Measurements from ENCODE around the gene ADAM12.

DNA sequence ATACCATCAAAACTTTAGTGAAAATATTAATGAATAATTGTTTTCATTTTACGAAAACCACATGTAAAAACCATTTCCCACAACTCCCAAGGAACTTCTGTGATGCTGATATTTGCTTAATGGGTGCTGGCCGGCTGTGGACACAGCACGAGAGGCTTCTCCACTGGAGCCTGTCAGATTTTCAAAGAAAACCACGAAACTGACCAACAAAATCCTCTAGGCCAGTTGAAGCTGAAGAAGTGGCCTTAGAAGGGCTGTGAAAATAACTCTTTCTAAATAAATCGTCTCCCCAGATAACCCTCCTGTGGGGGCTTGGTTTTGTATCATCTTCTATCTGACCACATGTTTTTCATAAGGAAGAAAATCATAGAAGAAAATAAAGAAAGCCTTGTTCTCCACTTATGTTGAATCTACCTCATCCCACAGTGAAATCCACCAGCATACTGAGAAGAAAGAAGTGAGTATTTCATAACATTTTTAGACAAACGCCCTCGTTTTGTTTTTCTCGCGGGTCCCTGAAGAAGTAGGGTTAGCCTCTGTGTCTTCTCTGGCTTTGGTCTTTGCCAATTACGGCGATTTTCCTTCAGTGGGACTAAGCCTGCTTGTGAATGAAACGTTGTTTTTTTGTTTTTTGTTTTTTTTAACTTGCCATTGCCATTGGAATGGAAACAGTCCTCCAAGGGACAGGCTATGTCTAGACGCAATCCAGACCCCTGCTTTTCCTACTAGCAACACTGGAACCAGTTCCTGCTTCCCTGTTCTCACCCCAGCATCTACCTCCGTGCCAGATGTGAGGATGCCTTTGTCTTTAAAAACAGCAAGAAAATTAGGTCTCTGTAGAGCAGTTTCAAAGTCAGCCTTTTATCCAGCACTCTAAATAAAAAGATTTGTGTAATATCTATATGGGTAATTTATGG, 123.9 kb downstream of the ADAM12 start:
- TF ChIP-seq, protein P1, sequence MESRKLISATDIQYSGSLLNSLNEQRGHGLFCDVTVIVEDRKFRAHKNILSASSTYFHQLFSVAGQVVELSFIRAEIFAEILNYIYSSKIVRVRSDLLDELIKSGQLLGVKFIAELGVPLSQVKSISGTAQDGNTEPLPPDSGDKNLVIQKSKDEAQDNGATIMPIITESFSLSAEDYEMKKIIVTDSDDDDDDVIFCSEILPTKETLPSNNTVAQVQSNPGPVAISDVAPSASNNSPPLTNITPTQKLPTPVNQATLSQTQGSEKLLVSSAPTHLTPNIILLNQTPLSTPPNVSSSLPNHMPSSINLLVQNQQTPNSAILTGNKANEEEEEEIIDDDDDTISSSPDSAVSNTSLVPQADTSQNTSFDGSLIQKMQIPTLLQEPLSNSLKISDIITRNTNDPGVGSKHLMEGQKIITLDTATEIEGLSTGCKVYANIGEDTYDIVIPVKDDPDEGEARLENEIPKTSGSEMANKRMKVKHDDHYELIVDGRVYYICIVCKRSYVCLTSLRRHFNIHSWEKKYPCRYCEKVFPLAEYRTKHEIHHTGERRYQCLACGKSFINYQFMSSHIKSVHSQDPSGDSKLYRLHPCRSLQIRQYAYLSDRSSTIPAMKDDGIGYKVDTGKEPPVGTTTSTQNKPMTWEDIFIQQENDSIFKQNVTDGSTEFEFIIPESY (IDR thresholded peaks at IDR 0.05), result no peak
- TF ChIP-seq TAF1 (conservative IDR thresholded peaks at IDR 0.05) (no peak), EGR1 (IDR thresholded peaks at IDR 0.05; ENCODE audit: low read depth in 2 of 2) (no peak), GABPA (IDR thresholded peaks at IDR 0.05 in 1 of 2, conservative IDR thresholded peaks at IDR 0.05 in 1 of 2) (no peak), NR2F2 (IDR thresholded peaks at IDR 0.05) (no peak), RAD21 (IDR thresholded peaks at IDR 0.05) (no peak), FOXA2 (IDR thresholded peaks at IDR 0.05) (no peak), YY1 (IDR thresholded peaks at IDR 0.05) (no peak), JUND (IDR thresholded peaks at IDR 0.05) (no peak), HNF4A (conservative IDR thresholded peaks at IDR 0.05) (no peak)
- TF ChIP-seq, protein P2, sequence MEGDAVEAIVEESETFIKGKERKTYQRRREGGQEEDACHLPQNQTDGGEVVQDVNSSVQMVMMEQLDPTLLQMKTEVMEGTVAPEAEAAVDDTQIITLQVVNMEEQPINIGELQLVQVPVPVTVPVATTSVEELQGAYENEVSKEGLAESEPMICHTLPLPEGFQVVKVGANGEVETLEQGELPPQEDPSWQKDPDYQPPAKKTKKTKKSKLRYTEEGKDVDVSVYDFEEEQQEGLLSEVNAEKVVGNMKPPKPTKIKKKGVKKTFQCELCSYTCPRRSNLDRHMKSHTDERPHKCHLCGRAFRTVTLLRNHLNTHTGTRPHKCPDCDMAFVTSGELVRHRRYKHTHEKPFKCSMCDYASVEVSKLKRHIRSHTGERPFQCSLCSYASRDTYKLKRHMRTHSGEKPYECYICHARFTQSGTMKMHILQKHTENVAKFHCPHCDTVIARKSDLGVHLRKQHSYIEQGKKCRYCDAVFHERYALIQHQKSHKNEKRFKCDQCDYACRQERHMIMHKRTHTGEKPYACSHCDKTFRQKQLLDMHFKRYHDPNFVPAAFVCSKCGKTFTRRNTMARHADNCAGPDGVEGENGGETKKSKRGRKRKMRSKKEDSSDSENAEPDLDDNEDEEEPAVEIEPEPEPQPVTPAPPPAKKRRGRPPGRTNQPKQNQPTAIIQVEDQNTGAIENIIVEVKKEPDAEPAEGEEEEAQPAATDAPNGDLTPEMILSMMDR (IDR thresholded peaks at IDR 0.05; ENCODE audit: low read depth, low read length, missing input control), result no peak
- TF ChIP-seq, protein P3, sequence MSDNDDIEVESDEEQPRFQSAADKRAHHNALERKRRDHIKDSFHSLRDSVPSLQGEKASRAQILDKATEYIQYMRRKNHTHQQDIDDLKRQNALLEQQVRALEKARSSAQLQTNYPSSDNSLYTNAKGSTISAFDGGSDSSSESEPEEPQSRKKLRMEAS (IDR thresholded peaks at IDR 0.05), result no peak
- TF ChIP-seq, protein P4, sequence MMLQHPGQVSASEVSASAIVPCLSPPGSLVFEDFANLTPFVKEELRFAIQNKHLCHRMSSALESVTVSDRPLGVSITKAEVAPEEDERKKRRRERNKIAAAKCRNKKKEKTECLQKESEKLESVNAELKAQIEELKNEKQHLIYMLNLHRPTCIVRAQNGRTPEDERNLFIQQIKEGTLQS (IDR thresholded peaks at IDR 0.05), result no peak
- TF ChIP-seq, protein P5, sequence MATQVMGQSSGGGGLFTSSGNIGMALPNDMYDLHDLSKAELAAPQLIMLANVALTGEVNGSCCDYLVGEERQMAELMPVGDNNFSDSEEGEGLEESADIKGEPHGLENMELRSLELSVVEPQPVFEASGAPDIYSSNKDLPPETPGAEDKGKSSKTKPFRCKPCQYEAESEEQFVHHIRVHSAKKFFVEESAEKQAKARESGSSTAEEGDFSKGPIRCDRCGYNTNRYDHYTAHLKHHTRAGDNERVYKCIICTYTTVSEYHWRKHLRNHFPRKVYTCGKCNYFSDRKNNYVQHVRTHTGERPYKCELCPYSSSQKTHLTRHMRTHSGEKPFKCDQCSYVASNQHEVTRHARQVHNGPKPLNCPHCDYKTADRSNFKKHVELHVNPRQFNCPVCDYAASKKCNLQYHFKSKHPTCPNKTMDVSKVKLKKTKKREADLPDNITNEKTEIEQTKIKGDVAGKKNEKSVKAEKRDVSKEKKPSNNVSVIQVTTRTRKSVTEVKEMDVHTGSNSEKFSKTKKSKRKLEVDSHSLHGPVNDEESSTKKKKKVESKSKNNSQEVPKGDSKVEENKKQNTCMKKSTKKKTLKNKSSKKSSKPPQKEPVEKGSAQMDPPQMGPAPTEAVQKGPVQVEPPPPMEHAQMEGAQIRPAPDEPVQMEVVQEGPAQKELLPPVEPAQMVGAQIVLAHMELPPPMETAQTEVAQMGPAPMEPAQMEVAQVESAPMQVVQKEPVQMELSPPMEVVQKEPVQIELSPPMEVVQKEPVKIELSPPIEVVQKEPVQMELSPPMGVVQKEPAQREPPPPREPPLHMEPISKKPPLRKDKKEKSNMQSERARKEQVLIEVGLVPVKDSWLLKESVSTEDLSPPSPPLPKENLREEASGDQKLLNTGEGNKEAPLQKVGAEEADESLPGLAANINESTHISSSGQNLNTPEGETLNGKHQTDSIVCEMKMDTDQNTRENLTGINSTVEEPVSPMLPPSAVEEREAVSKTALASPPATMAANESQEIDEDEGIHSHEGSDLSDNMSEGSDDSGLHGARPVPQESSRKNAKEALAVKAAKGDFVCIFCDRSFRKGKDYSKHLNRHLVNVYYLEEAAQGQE (IDR thresholded peaks at IDR 0.05), result no peak

Measured in liver (tissue), 3 donors.